Measurements from ENCODE around the gene GFY. TPM values are rescaled to one million over a fixed set of nuclear protein-coding genes. Genes with fewer than 3 reads are reported as not detected.

The GFY gene
- total RNA-seq, 4 donors from 2014 or later, result not detected

DNA sequence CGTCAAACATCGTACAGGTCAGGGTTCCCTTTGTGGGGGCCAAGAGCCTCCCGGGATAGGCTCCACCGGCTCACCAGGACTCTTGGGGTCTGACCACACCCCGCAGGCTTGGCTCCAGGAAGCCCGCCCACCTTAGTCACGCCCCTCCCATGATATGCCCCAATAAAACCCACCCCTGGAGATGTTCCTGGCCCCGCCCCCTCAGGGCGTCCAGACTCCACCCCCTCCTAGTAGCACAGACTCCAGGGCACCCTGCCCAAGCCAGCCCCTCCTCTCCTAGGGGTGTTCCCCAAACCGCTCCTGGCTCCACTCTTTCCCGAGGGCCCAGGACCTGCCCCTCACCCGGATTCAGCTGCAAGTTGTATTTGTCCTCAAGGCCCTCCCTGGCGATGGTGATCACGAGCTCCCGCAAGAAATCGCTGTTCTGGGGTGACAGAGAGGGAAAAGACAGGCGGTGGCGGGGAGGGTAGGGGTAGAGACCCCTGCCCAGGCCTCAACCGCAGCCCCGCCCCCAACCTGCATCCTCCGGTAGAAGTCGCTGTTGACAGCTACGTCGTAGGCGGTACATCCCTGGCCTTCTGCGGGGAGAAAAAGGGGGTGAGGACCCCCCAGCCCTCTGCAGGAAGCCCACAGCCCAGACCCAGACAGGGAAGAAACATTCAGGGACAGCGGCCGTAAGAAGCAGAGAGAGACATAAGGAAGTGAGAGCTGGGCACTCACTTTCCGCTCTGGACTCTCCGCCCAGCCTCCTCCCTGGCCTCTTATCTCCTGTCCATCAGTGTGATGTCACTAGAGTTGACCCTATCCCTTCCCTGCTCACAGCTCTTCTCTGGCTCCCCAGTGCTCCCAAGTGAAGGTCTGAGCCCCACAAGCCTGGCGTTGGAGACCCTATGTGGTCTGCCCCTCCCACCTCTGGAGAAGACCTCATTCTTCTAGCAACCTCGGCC, 22.6 kb downstream of the GFY start:
- Histone ChIP-seq H3K4me1 (peaks cover 0 to 47% (median 9%) of the 10 kb centered on the region in 3 donors), H3K4me3 (no peak overlapping the region), H3K9me3 (no peaks in the 10 kb centered on the region), H3K36me3 (peaks cover 0 to 45% of the 10 kb centered on the region in 2 donors), H3K27me3 (peaks cover 5% of the 10 kb centered on the region), H3K27ac (peak overlapping the region in 2 of 4 donors; percentile 28 to 35)
- ATAC-seq, result no peak
- 68 to 71% methylated on average over 5 to 17 of the region's 32 CpGs for WGBS, 2 donors (ENCODE audit: low coverage in 1 of 2)
- no peak for TF ChIP-seq CTCF (IDR thresholded peaks at IDR 0.05)

- Histone ChIP-seq H3K4me3 (no peak overlapping the region), H3K9me3 (no peaks in the 10 kb centered on the region), H3K36me3 (peaks cover 0 to 45% of the 10 kb centered on the region in 2 donors), H3K27ac (no peak overlapping the region), H3K4me1 (peaks cover 0 to 41% (median 9%) of the 10 kb centered on the region in 3 donors), H3K27me3 (no peaks in the 10 kb centered on the region)
- 100% methylated on average over 1 of the region's 6 CpGs; no CpG with 5 or more reads in 1 of the 2 donors for WGBS, 2 donors (ENCODE audit: low coverage in 1 of 2)
- no peak for ATAC-seq
- TF ChIP-seq CTCF (IDR thresholded peaks at IDR 0.05) (no peak), EP300 (IDR thresholded peaks at IDR 0.05) (no peak), POLR2AphosphoS5 (IDR thresholded peaks at IDR 0.05) (no peak), POLR2A (IDR thresholded peaks at IDR 0.05) (no peak)
Measured at GRCh38 chr19:49448432-49448786, 23.2 kb downstream of the GFY start.

- WGBS, 2 donors (ENCODE audit: low coverage in 1 of 2), result 75 to 84% methylated on average over 2 to 7 of the region's 7 CpGs
- TF ChIP-seq EP300 (IDR thresholded peaks at IDR 0.05) (no peak), CTCF (IDR thresholded peaks at IDR 0.05) (no peak), POLR2AphosphoS5 (IDR thresholded peaks at IDR 0.05) (no peak), POLR2A (IDR thresholded peaks at IDR 0.05) (no peak)
- H3K9me3 ChIP-seq, result no peaks in the 10 kb centered on the region
- no peak for ATAC-seq
- H3K4me1 ChIP-seq, result peaks cover 0 to 58% (median 17%) of the 10 kb centered on the region in 3 donors
- H3K27me3 ChIP-seq, result no peaks in the 10 kb centered on the region
- H3K36me3 ChIP-seq, result peaks cover 0 to 45% of the 10 kb centered on the region in 2 donors
- peak overlapping the region in 1 of 2 donors; percentile 81 for H3K4me3 ChIP-seq
- H3K27ac ChIP-seq, result peak overlapping the region in 1 of 4 donors; percentile 96
Measured at GRCh38 chr19:49450405-49450804, 25.2 kb downstream of the GFY start.

- peaks cover 0 to 39% of the 10 kb centered on the region in 2 donors for H3K36me3 ChIP-seq
- peaks cover 0 to 62% (median 18%) of the 10 kb centered on the region in 3 donors for H3K4me1 ChIP-seq
- peak; percentile 89 for TF ChIP-seq POLR2AphosphoS5 (IDR thresholded peaks at IDR 0.05)
- peak in 1 of 2 donors; percentile 26 for TF ChIP-seq POLR2A (IDR thresholded peaks at IDR 0.05)
- peak in 3 of 4 experiments; percentile 22 to 44 (median 30) for TF ChIP-seq CTCF (IDR thresholded peaks at IDR 0.05)
- no peak for TF ChIP-seq EP300 (IDR thresholded peaks at IDR 0.05)
- WGBS, 2 donors (ENCODE audit: low coverage in 1 of 2), result 0% methylated on average over 9 to 13 of the region's 42 CpGs
- no peaks in the 10 kb centered on the region for H3K9me3 ChIP-seq
- ATAC-seq, result peak; percentile 78
- no peaks in the 10 kb centered on the region for H3K27me3 ChIP-seq
- H3K27ac ChIP-seq, result peak within 1 kb of the TSS; percentile 95 to 100 (median 96)
- peak within 1 kb of the TSS; percentile 81 to 86 for H3K4me3 ChIP-seq
Measured at GRCh38 chr19:49451430-49452181, 26.4 kb downstream of the GFY start, which contains the start of gene PIH1D1. Gene PIH1D1 (minus strand): TSS chr19:49451814. CDS start chr19:49451574, 240 bp downstream.
